HepG2 (cell line): ENCODE measurements around the gene SFT2D1. TPM values are rescaled to one million over a fixed set of nuclear protein-coding genes. Genes with fewer than 3 reads are reported as not detected.

ENCODE experiments used
- ATAC-seq: fragments of 200-7000 bp; cut with Tn5 transposase; 3 replicates; pipeline ENCODE4 v1.9.1; 2020; ENCODE audit warnings: mild to moderate bottlenecking, moderate library complexity
- BruUV-seq: library from RNA; stranded (reverse); fragments of 400-500 nt; replicated peaks from 2 replicates; lab custom pipeline; 2021; lab: Mats Ljungman, UMichigan
- CTCF ChIA-PET: fragments of 300-600 bp; formaldehyde crosslinking; extraction: SDS; loops from one replicate; lab custom pipeline; 2021; ENCODE audit warnings: low total read pairs, inconsistent platforms, low intra/inter-chr PET ratio; lab: Yijun Ruan, JAX
- POLR2A ChIA-PET: fragments of 350-600 bp; sonication (Branson Sonifier 250); formaldehyde crosslinking; loops from one replicate; lab custom pipeline; 2020; ENCODE audit warnings: antibody characterized with exemption, inconsistent platforms; lab: Yijun Ruan, JAX
- DNase-seq: peaks from one replicate; pipeline ENCODE4 v3.0.0-alpha.2; 2015; ENCODE audit warnings: low spot score
- FAIRE-seq: peaks from 3 replicates; lab custom pipeline; 2011; peaks lifted over from hg19 to GRCh38; lab: Jason Lieb, UNC
- H2AFZ ChIP-seq: one replicate; pipeline ENCODE4 v1.6.1; 2011; ENCODE audit warnings: low read length, inconsistent platforms
- H3K27ac ChIP-seq: fragments of 300-600 bp; 3 replicates; pipeline ENCODE4 v1.8.0; 2011; ENCODE audit warnings: mixed run types, mild to moderate bottlenecking, mixed read lengths, low read length, inconsistent platforms; ENCODE audit not compliant: insufficient read depth; ENCODE audit errors: extremely low read length
- H3K27me3 ChIP-seq, 2 experiments: fragments of 200-600 bp in 1 of 2; 2 replicates in 1 of 2; 3 replicates in 1 of 2; pipeline versions ENCODE4 v1.6.0 to v1.8.0; 2011; ENCODE audit warnings: low read length in 2 of 2, mild to moderate bottlenecking in 2 of 2, moderate library complexity in 2 of 2, inconsistent platforms in 1 of 2; ENCODE audit not compliant: insufficient read depth in 2 of 2, control insufficient read depth in 1 of 2
- H3K36me3 ChIP-seq, 2 experiments: fragments of 200-600 bp in 1 of 2; replicated peaks in 1 of 2; 2 replicates in 1 of 2; 3 replicates in 1 of 2; pipeline versions ENCODE4 v1.5.1 to v1.8.0; 2011; ENCODE audit warnings: low read length in 2 of 2, inconsistent platforms in 1 of 2; ENCODE audit not compliant: insufficient read depth in 2 of 2, control insufficient read depth in 1 of 2
- H3K4me1 ChIP-seq: 2 replicates; pipeline ENCODE4 v1.5.1; 2012; ENCODE audit warnings: low read length, inconsistent platforms; ENCODE audit not compliant: insufficient read depth
- H3K4me2 ChIP-seq: 2 replicates; pipeline ENCODE4 v1.6.0; 2011; ENCODE audit warnings: low read depth, low read length, inconsistent platforms
- H3K4me3 ChIP-seq, 3 experiments: fragments of 200-600 bp in 1 of 3; sonication (generic), shearing (Covaris generic) in 1 of 3; replicated peaks in 1 of 3; 2 replicates each; pipeline ENCODE4 v1.5.1; 2011 to 2016; ENCODE audit warnings: low read length in 3 of 3, inconsistent platforms in 2 of 3, low read depth in 2 of 3, mild to moderate bottlenecking in 2 of 3, control low read depth in 1 of 3, mixed read lengths in 1 of 3; ENCODE audit not compliant: insufficient read depth in 1 of 3
- H3K79me2 ChIP-seq: one replicate; pipeline ENCODE4 v1.6.1; 2011; ENCODE audit warnings: low read length, inconsistent platforms; ENCODE audit not compliant: insufficient read depth
- H3K9ac ChIP-seq: 2 replicates; pipeline ENCODE4 v1.6.0; 2011; ENCODE audit warnings: mild to moderate bottlenecking, low read depth, low read length, inconsistent platforms; ENCODE audit not compliant: insufficient read depth
- H3K9me3 ChIP-seq: 2 replicates; pipeline ENCODE4 v1.5.1; 2012; ENCODE audit warnings: mild to moderate bottlenecking, low read length
- H4K20me1 ChIP-seq: 2 replicates; pipeline ENCODE4 v1.6.0; 2011; ENCODE audit warnings: inconsistent platforms, mild to moderate bottlenecking, low read length, moderate library complexity; ENCODE audit not compliant: insufficient read depth
- ATF1 ChIP-seq: IDR thresholded peaks from 2 replicates; pipeline ENCODE4 v1.6.1; 2016; ENCODE audit warnings: mild to moderate bottlenecking, control low read depth
- FOXA3 ChIP-seq: IDR thresholded peaks from 2 replicates; pipeline ENCODE4 v1.6.1; 2016; ENCODE audit warnings: missing genetic modification reagents, missing compliant biosample characterization
- HOXD1 ChIP-seq: sonication (generic); formaldehyde crosslinking; IDR thresholded peaks from 2 replicates; pipeline ENCODE4 v1.5.0; 2020; ENCODE audit warnings: missing genetic modification reagents
- ISL2 ChIP-seq: sonication (generic); formaldehyde crosslinking; IDR thresholded peaks from 2 replicates; pipeline ENCODE4 v1.5.0; 2020; ENCODE audit warnings: missing genetic modification reagents
- KLF11 ChIP-seq: IDR thresholded peaks from 2 replicates; pipeline ENCODE4 v1.6.1; 2016; ENCODE audit warnings: missing compliant biosample characterization
- LCORL ChIP-seq, 2 experiments: fragments of 450-650 bp in 1 of 2; sonication (generic) in 1 of 2; formaldehyde crosslinking in 1 of 2; IDR thresholded peaks; 2 replicates each; pipeline versions ENCODE4 v1.5.0 to v1.6.1; 2017 to 2020; ENCODE audit warnings: antibody characterized with exemption in 1 of 2, missing genetic modification reagents in 1 of 2
- NFIC ChIP-seq: IDR thresholded peaks from 2 replicates; pipeline ENCODE4 v1.6.1; 2012; ENCODE audit warnings: mild to moderate bottlenecking, low read length, inconsistent platforms
- PITX1 ChIP-seq: sonication (generic); formaldehyde crosslinking; IDR thresholded peaks from 2 replicates; pipeline ENCODE4 v1.5.1; 2020; ENCODE audit warnings: mild to moderate bottlenecking, missing genetic modification reagents
- POGZ ChIP-seq: sonication (generic); formaldehyde crosslinking; IDR thresholded peaks from 2 replicates; pipeline ENCODE4 v1.4.0; 2020; ENCODE audit warnings: mild to moderate bottlenecking, missing genetic modification reagents
- REPIN1 ChIP-seq: sonication (generic); formaldehyde crosslinking; IDR thresholded peaks from 2 replicates; pipeline ENCODE4 v1.8.0; 2022; ENCODE audit warnings: missing genetic modification reagents, low read depth, mild to moderate bottlenecking, borderline replicate concordance
- SMAD1 ChIP-seq: sonication (generic); formaldehyde crosslinking; IDR thresholded peaks from 2 replicates; pipeline ENCODE4 v1.4.0; 2020; ENCODE audit warnings: missing genetic modification reagents, low read depth, mild to moderate bottlenecking, borderline replicate concordance
- TCF12 ChIP-seq, 2 experiments: fragments of 450-650 bp in 1 of 2; sonication (generic) in 1 of 2; formaldehyde crosslinking in 1 of 2; IDR thresholded peaks; 2 replicates each; pipeline versions ENCODE4 v1.6.1 to v1.8.0; 2017 to 2022; ENCODE audit warnings: antibody characterized with exemption in 1 of 2, mild to moderate bottlenecking in 1 of 2, missing genetic modification reagents in 1 of 2, moderate library complexity in 1 of 2
- ZMYM3 ChIP-seq: sonication (generic); formaldehyde crosslinking; IDR thresholded peaks from 2 replicates; pipeline ENCODE4 v1.5.1; 2020; ENCODE audit warnings: mild to moderate bottlenecking, missing genetic modification reagents
- ZNF331 ChIP-seq: sonication (generic); formaldehyde crosslinking; IDR thresholded peaks from 2 replicates; pipeline ENCODE4 v1.4.0; 2020; ENCODE audit warnings: missing genetic modification reagents
- ZNF629 ChIP-seq: sonication (generic); formaldehyde crosslinking; conservative IDR thresholded peaks from 2 replicates; pipeline ENCODE4 v1.5.0; 2020; ENCODE audit warnings: missing genetic modification reagents
- ZSCAN29 ChIP-seq: sonication (generic); formaldehyde crosslinking; conservative IDR thresholded peaks from 2 replicates; pipeline ENCODE4 v1.4.0; 2020; ENCODE audit warnings: mild to moderate bottlenecking, missing genetic modification reagents
- whole genome bisulfite sequencing: methylation state at CpG from one replicate; pipeline ENCODE4 v1.1.6; 2017; ENCODE audit warnings: low lambda C conversion rate; 5-methylcytosine and 5-hydroxymethylcytosine counted together
- in situ Hi-C: cut with HindIII; loops from 2 replicates; pipeline ENCODE4 v1.10.0; 2017; ENCODE audit warnings: low pct_unique_long_range_greater_than_20kb; ENCODE audit not compliant: extremely low pct_ligation_motif_present
- intact Hi-C: fragments of 100-400 bp; cut with micrococcal nuclease; formaldehyde crosslinking; loops from one replicate; pipeline ENCODE4 v1.10.0; 2022; ENCODE audit not compliant: unreplicated experiment
- polyA plus RNA-seq, 8 experiments: library from polyadenylated mRNA; depleted of rRNA in 3 of 8; stranded (reverse) in 7 of 8; unstranded in 1 of 8; fragments of >200 nt; fragmentation: Illumina TruSeq in 4 of 8; extraction: Trizol in 4 of 8; gene quantifications; 2 replicates each; pipeline versions ENCODE4 v1.2.1 to v1.2.3, GENCODE V29; 2011 to 2016; ENCODE audit warnings: low read depth in 4 of 8, missing spikeins in 1 of 8, mixed read lengths in 1 of 8; ENCODE audit not compliant: insufficient read depth in 1 of 8
- total RNA-seq, 5 experiments: library from RNA; depleted of rRNA; stranded (reverse); fragments of >200 nt; fragmentation: Illumina TruSeq; extraction: Trizol; gene quantifications; 2 replicates each; pipeline ENCODE4 v1.2.3, GENCODE V29; 2016; ENCODE audit warnings: low read depth in 1 of 5
- TF ChIP-seq, protein P1 (sequence below): IDR thresholded peaks from 2 replicates; pipeline ENCODE4 v1.6.1; 2016
- TF ChIP-seq, protein P2 (sequence below): IDR thresholded peaks from 2 replicates; pipeline ENCODE4 v1.6.1; 2016; ENCODE audit warnings: mild to moderate bottlenecking

The SFT2D1 gene
- total and polyA plus RNA-seq, 2 of the 13 experiments (the other 11 are each of a cell fraction or from before 2014, with no cell fraction given), result 115 to 147 TPM

DNA sequence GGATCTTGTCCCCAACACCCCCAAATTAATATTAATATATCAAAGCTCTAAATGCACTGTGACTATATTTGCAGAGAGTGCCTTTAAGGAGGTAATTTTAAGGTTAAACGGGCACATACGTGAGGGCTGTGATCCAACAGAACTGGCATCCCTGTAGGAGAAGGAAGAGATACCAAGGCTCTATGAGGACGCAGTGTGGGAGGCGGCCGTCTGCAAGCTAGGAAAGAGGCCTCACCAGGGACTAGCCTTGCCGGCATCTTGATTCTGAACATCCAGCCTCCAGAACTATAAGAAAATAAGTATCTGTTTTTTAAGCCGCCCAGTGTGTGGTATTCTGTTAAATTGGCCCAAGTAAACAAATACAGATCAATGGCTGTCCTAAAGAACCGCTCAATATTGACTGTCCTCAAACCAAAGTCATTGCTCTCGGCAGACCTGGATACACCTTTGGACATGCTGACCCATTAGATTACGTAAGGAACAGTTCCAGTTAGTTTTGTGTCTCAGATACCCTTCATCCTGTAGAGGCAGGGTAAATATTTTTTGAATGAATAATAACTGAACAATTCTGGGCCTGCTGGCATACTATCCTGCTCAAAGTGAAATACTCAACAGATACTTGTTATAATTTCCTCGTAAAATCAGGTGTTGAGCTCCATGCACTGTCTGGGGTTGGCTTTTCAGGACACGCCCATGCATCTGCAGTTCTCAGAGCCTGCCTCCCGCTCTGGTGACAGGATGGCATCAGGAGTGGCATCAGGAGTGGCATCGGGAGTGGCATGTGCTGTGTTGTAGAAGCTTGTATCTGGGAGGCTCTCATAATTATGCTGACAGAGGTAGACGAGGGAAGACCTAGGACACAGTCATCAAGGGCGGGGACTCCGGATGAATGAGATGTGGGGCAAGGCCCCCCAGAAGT, 40.5 kb downstream of the SFT2D1 start:
- peak overlapping the region; percentile 14; the same call in 1 of the 2 replicates for H3K4me2 ChIP-seq
- H3K4me3 ChIP-seq, result no peak overlapping the region
- in situ Hi-C loops, result no loop called here
- H3K27me3 ChIP-seq, result peaks cover 3 to 43% of the 10 kb centered on the region in 2 experiments; a peak in 4 of 5 replicates
- POLR2A ChIA-PET, result no interaction called here
- H3K36me3 ChIP-seq, result no peaks in the 10 kb centered on the region
- ATAC-seq (peak; percentile 61), DNase-seq (peak; percentile 40), FAIRE-seq (no peak)
- H3K27ac ChIP-seq, result no peak overlapping the region
- intact Hi-C loops, result no loop called here
- no peaks in the 10 kb centered on the region for H4K20me1 ChIP-seq
- no peak overlapping the region for H3K9ac ChIP-seq
- CTCF ChIA-PET, result no interaction called here
- no TSS peak for BruUV-seq
- H3K9me3 ChIP-seq, result no peaks in the 10 kb centered on the region
- peaks cover 30% of the 10 kb centered on the region for H3K4me1 ChIP-seq
- H2AFZ ChIP-seq, result no peak overlapping the region
- H3K79me2 ChIP-seq, result no peaks in the 10 kb centered on the region
- WGBS, result 28% methylated on average over 17 of the region's 17 CpGs
- TF ChIP-seq HOXD1 (0 out of 2 replicates have a peak, but pooled peaks have one; percentile 43), ISL2 (CRISPR knock-in tag) (0 out of 2 replicates have a peak, but pooled peaks have one; percentile 34), KLF11 (no peak), ATF1 (CRISPR knock-in tag) (no peak), PITX1 (CRISPR knock-in tag) (peak; percentile 55), ZNF629 (peak; percentile 69; the same call in 1 of the 2 replicates), FOXA3 (peak; percentile 52; the same call in 1 of the 2 replicates), NFIC (no peak; the same call in 1 of the 2 replicates), SMAD1 (CRISPR knock-in tag) (no peak), REPIN1 (CRISPR knock-in tag) (0 out of 2 replicates have a peak, but pooled peaks have one; percentile 9), ZSCAN29 (CRISPR knock-in tag) (no peak), TCF12 (IDR thresholded peaks at IDR 0.05) (no peak), TCF12 (CRISPR knock-in tag; IDR thresholded peaks at IDR 0.05) (0 out of 2 replicates have a peak, but pooled peaks have one; percentile 50), LCORL (IDR thresholded peaks at IDR 0.05) (no peak), LCORL (CRISPR knock-in tag; IDR thresholded peaks at IDR 0.05) (peak; percentile 66; the same call in 1 of the 2 replicates), POGZ (CRISPR knock-in tag) (0 out of 2 replicates have a peak, but pooled peaks have one; percentile 25), ZMYM3 (CRISPR knock-in tag) (no peak), ZNF331 (CRISPR knock-in tag) (peak; percentile 57; the same call in 1 of the 2 replicates)
- TF ChIP-seq, protein P1, sequence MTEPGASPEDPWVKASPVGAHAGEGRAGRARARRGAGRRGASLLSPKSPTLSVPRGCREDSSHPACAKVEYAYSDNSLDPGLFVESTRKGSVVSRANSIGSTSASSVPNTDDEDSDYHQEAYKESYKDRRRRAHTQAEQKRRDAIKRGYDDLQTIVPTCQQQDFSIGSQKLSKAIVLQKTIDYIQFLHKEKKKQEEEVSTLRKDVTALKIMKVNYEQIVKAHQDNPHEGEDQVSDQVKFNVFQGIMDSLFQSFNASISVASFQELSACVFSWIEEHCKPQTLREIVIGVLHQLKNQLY (CRISPR knock-in tag), result 0 out of 2 replicates have a peak, but pooled peaks have one; percentile 49
- TF ChIP-seq, protein P2, sequence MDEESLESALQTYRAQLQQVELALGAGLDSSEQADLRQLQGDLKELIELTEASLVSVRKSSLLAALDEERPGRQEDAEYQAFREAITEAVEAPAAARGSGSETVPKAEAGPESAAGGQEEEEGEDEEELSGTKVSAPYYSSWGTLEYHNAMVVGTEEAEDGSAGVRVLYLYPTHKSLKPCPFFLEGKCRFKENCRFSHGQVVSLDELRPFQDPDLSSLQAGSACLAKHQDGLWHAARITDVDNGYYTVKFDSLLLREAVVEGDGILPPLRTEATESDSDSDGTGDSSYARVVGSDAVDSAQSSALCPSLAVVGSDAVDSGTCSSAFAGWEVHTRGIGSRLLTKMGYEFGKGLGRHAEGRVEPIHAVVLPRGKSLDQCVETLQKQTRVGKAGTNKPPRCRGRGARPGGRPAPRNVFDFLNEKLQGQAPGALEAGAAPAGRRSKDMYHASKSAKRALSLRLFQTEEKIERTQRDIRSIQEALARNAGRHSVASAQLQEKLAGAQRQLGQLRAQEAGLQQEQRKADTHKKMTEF (CRISPR knock-in tag), result 0 out of 2 replicates have a peak, but pooled peaks have one; percentile 19
